ENCODE data around the gene PLCB2.

PLCB2 gene

GRCh38 chr15:40283615-40284300, 24.0 kb downstream of the PLCB2 start:
- no peak for DNase-seq

- DNase-seq, result peak; percentile 38 to 48
These were observed 24.7 kb downstream of the PLCB2 start, which contains the start of gene ANKRD63 for GRCh38 chr15:40282869-40283614. Gene ANKRD63, minus strand, starts transcription at chr15:40283064. Its CDS starts 478 bp downstream, at chr15:40282586.

- peak; percentile 48 to 63 for DNase-seq
These were observed 25.4 kb downstream of the PLCB2 start for GRCh38 chr15:40282147-40282868.

- DNase-seq, result no peak
These were observed 26.0 kb downstream of the PLCB2 start for GRCh38 chr15:40281801-40282146.

GRCh38 chr15:40281057-40281800, 26.5 kb downstream of the PLCB2 start:
- no peak for DNase-seq

GRCh38 chr15:40280260-40281056, 27.3 kb downstream of the PLCB2 start:
- no peak for DNase-seq

GRCh38 chr15:40279437-40280141, 28.1 kb downstream of the PLCB2 start:
- DNase-seq, result peak; percentile 80 to 82

- no peak for DNase-seq
These were observed 29.7 kb downstream of the PLCB2 start for GRCh38 chr15:40278026-40278425.

GRCh38 chr15:40277471-40277870, 30.3 kb downstream of the PLCB2 start:
- no peak for DNase-seq

GRCh38 chr15:40276927-40277326, 30.8 kb downstream of the PLCB2 start:
- DNase-seq, result no peak

- DNase-seq, result no peak
These were observed 31.8 kb downstream of the PLCB2 start for GRCh38 chr15:40275954-40276353.

GRCh38 chr15:40275523-40275922, 32.2 kb downstream of the PLCB2 start:
- no peak for DNase-seq

GRCh38 chr15:40274350-40275274, 33.1 kb downstream of the PLCB2 start:
- peak; percentile 91 to 94 for DNase-seq

- no peak for DNase-seq
These were observed 34.3 kb downstream of the PLCB2 start for GRCh38 chr15:40273428-40273827.

- DNase-seq, result peak in 1 of 2 donors; percentile 14
These were observed 35.2 kb downstream of the PLCB2 start for GRCh38 chr15:40272485-40273056.

- no peak for DNase-seq
These were observed 35.9 kb downstream of the PLCB2 start for GRCh38 chr15:40271685-40272484.

GRCh38 chr15:40270246-40270995, 37.3 kb downstream of the PLCB2 start:
- DNase-seq, result no peak

- DNase-seq, result no peak
These were observed 38.1 kb downstream of the PLCB2 start for GRCh38 chr15:40269604-40270003.
